A549 (cell line): ENCODE data around the gene CFAP68. TPM values are rescaled to one million over a fixed set of nuclear protein-coding genes. Genes with fewer than 3 reads are reported as not detected.

Experiments used
- ATAC-seq, 2 experiments: fragments of 200-7000 bp in 1 of 2; fragments of >200 bp in 1 of 2; cut with Nextera tagmentation in 1 of 2; cut with Tn5 transposase in 1 of 2; 3 replicates each; pipeline versions ENCODE4 v1.8.0 to v1.9.1; 2018 to 2020; ENCODE audit warnings: mild to moderate bottlenecking in 1 of 2, moderate library complexity in 1 of 2
- CTCF ChIA-PET: fragments of 300-600 bp; sonication (Branson Sonifier 250); formaldehyde crosslinking; extraction: SDS; loops from one replicate; lab custom pipeline; 2021; ENCODE audit warnings: antibody characterized with exemption, inconsistent platforms; lab: Yijun Ruan, JAX
- POLR2A ChIA-PET: fragments of 350-600 bp; formaldehyde crosslinking; extraction: SDS; loops from one replicate; lab custom pipeline; 2021; ENCODE audit warnings: antibody characterized with exemption, inconsistent platforms; lab: Yijun Ruan, JAX
- DNase-seq, 2 experiments: peaks; one replicate each; pipeline versions ENCODE4 v3.0.0 to v3.0.0-alpha.2; 2011 to 2016; ENCODE audit warnings: low read depth in 1 of 2, low spot score in 1 of 2
- FAIRE-seq: peaks from 2 replicates; lab custom pipeline; 2011; peaks lifted over from hg19 to GRCh38; lab: Jason Lieb, UNC
- H3K27ac ChIP-seq, 2 experiments: fragments of >200 bp; sonication (Bioruptor Twin); formaldehyde crosslinking; 3 replicates each; pipeline ENCODE4 v1.5.1; 2016 to 2017
- H3K4me1 ChIP-seq: fragments of >200 bp; sonication (Bioruptor Twin); formaldehyde crosslinking; 3 replicates; pipeline ENCODE4 v1.6.1; 2016
- H3K4me2 ChIP-seq: fragments of >200 bp; sonication (Bioruptor Twin); formaldehyde crosslinking; 3 replicates; pipeline ENCODE4 v1.6.1; 2016
- H3K4me3 ChIP-seq: fragments of >200 bp; sonication (Bioruptor Twin); formaldehyde crosslinking; 3 replicates; pipeline ENCODE4 v1.5.1; 2016
- H3K9me3 ChIP-seq: fragments of >200 bp; sonication (Bioruptor Twin); formaldehyde crosslinking; 3 replicates; pipeline ENCODE4 v1.6.1; 2016
- CBX8 ChIP-seq: fragments of 200-600 bp; sonication (generic); IDR thresholded peaks from 2 replicates; pipeline ENCODE4 v1.6.1; 2016
- CHD4 ChIP-seq: fragments of 200-600 bp; sonication (generic); IDR thresholded peaks from 2 replicates; pipeline ENCODE4 v1.6.1; 2016; ENCODE audit warnings: antibody characterized with exemption, mild to moderate bottlenecking, borderline replicate concordance
- FOXS1 ChIP-seq: fragments of 250-450 bp; sonication (Bioruptor Pico); IDR thresholded peaks from 2 replicates; pipeline ENCODE4 v1.5.0; 2020; ENCODE audit warnings: mild to moderate bottlenecking, moderate library complexity
- HEYL ChIP-seq: fragments of 250-450 bp; sonication (Bioruptor Pico); IDR thresholded peaks from 2 replicates; pipeline ENCODE4 v1.8.0; 2021; ENCODE audit warnings: mild to moderate bottlenecking, moderate library complexity
- HOXA7 ChIP-seq: fragments of 250-450 bp; sonication (Bioruptor Pico); IDR thresholded peaks from 2 replicates; pipeline ENCODE4 v1.5.0; 2020; ENCODE audit warnings: mild to moderate bottlenecking, moderate library complexity
- KDM1A ChIP-seq: fragments of 200-600 bp; sonication (generic); IDR thresholded peaks from 2 replicates; pipeline ENCODE4 v1.6.1; 2016; ENCODE audit warnings: low read depth, mild to moderate bottlenecking
- NFE2L2 ChIP-seq: fragments of 150-350 bp; conservative IDR thresholded peaks from 2 replicates; pipeline ENCODE4 v1.6.1; 2014; ENCODE audit warnings: low read length
- NPAS2 ChIP-seq: fragments of 250-450 bp; sonication (Bioruptor Pico); IDR thresholded peaks from 2 replicates; pipeline ENCODE4 v1.8.0; 2022; ENCODE audit warnings: mild to moderate bottlenecking, moderate library complexity, borderline replicate concordance
- POLR2A ChIP-seq: IDR thresholded peaks from 2 replicates; pipeline ENCODE4 v1.6.1; 2012; ENCODE audit warnings: mild to moderate bottlenecking, low read length
- RAD21 ChIP-seq, 2 experiments: fragments of >200 bp in 1 of 2; sonication (Bioruptor Twin) in 1 of 2; formaldehyde crosslinking in 1 of 2; IDR thresholded peaks in 1 of 2; conservative IDR thresholded peaks in 1 of 2; 2 replicates in 1 of 2; 3 replicates in 1 of 2; pipeline ENCODE4 v1.6.1; 2012 to 2018; ENCODE audit warnings: inconsistent platforms in 1 of 2
- RCOR1 ChIP-seq: fragments of 150-350 bp; IDR thresholded peaks from 2 replicates; pipeline ENCODE4 v1.6.1; 2014; ENCODE audit warnings: antibody characterized with exemption, low read length, low read depth
- SREBF2 ChIP-seq: fragments of 450-650 bp; IDR thresholded peaks from 2 replicates; pipeline ENCODE4 v1.6.1; 2014; ENCODE audit warnings: mild to moderate bottlenecking, moderate library complexity
- TFCP2L1 ChIP-seq: fragments of 250-450 bp; sonication (Bioruptor Pico); IDR thresholded peaks from 2 replicates; pipeline ENCODE4 v1.5.0; 2021; ENCODE audit warnings: mild to moderate bottlenecking
- ZFP36 ChIP-seq: fragments of 450-650 bp; IDR thresholded peaks from 2 replicates; pipeline ENCODE4 v1.6.1; 2014; ENCODE audit warnings: borderline replicate concordance; ENCODE audit not compliant: partially characterized antibody
- WGBS: methylation state at CpG from one replicate; pipeline ENCODE4 v1.1.6; 2017; ENCODE audit errors: missing lambda C conversion rate; 5-methylcytosine and 5-hydroxymethylcytosine counted together
- polyA plus RNA-seq, 4 experiments: library from polyadenylated mRNA; depleted of rRNA in 3 of 4; stranded (reverse); fragments of >200 nt; fragmentation: RNase III in 1 of 4; extraction: RNeasy Plus Mini Kit Qiagen cat#74134 plus additional on column Dnase treatment in 1 of 4; gene quantifications; 2 replicates in 3 of 4; 3 replicates in 1 of 4; pipeline ENCODE4 v1.2.3, GENCODE V29; 2011 to 2017
- TF ChIP-seq, protein P1 (sequence below): IDR thresholded peaks from 2 replicates; pipeline ENCODE4 v1.6.1; 2012
- TF ChIP-seq, protein P2 (sequence below): fragments of 250-450 bp; sonication (Bioruptor Pico); IDR thresholded peaks from 2 replicates; pipeline ENCODE4 v1.5.0; 2021; ENCODE audit warnings: mild to moderate bottlenecking, moderate library complexity, borderline replicate concordance
- TF ChIP-seq, protein P3 (sequence below): fragments of >200 bp; sonication (Bioruptor Twin); formaldehyde crosslinking; IDR thresholded peaks from 2 replicates; pipeline ENCODE4 v1.6.1; 2016
- TF ChIP-seq, protein P4 (sequence below): fragments of 200-600 bp; sonication (generic); IDR thresholded peaks from 2 replicates; pipeline ENCODE4 v1.6.1; 2016; ENCODE audit warnings: antibody characterized with exemption, mild to moderate bottlenecking, moderate library complexity
- TF ChIP-seq, protein P5 (sequence below): fragments of >200 bp; sonication (Bioruptor Twin); formaldehyde crosslinking; IDR thresholded peaks from 3 replicates; pipeline ENCODE4 v1.5.1; 2016

The CFAP68 gene
- polyA plus RNA-seq, 2 of the 4 experiments (the other 2 are of a cell fraction): 36.3 to 59.7 TPM

DNA sequence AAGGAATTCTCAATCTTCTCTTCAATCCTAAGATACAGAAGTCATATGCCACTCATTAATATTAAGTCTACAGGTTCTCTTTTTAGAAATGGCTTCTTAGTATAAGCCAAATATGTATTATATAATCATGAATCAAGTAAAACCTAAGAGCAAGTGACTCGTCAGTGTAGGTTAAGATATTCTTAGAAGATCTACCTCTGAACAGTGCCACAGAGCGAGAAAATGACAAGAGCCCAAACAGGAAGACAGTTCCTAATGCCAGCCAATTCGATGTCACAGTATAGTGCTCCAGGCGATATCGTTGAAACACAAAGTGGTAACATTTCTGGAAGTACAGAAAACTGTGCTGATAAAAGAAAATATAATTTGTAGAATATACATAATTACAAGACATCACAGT is 41.3 kb upstream of the CFAP68 start:
- WGBS: 90% methylated on average over 5 of the region's 5 CpGs
- Histone ChIP-seq H3K27ac (no peak overlapping the region), H3K4me1 (no peaks in the 10 kb centered on the region; the same call in 2 of the 3 replicates), H3K4me3 (no peak overlapping the region), H3K9me3 (no peaks in the 10 kb centered on the region)
- ChIA-PET CTCF (interaction anchor here (0.9 kb wide), 1 partner anchor 14 kb away, joined by 3 read pairs; no protein-coding TSS in a partner anchor), POLR2A (no interaction called here)
- ATAC-seq: no peak
- FAIRE-seq: no peak
- TF ChIP-seq, protein P1, sequence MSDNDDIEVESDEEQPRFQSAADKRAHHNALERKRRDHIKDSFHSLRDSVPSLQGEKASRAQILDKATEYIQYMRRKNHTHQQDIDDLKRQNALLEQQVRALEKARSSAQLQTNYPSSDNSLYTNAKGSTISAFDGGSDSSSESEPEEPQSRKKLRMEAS: no peak
- TF ChIP-seq FOXS1 (no peak), SREBF2 (no peak), CHD4 (no peak), NPAS2 (CRISPR knock-in tag) (no peak), HEYL (CRISPR knock-in tag) (no peak), RCOR1 (no peak), NFE2L2 (no peak), POLR2A (no peak)
- TF ChIP-seq, protein P2, sequence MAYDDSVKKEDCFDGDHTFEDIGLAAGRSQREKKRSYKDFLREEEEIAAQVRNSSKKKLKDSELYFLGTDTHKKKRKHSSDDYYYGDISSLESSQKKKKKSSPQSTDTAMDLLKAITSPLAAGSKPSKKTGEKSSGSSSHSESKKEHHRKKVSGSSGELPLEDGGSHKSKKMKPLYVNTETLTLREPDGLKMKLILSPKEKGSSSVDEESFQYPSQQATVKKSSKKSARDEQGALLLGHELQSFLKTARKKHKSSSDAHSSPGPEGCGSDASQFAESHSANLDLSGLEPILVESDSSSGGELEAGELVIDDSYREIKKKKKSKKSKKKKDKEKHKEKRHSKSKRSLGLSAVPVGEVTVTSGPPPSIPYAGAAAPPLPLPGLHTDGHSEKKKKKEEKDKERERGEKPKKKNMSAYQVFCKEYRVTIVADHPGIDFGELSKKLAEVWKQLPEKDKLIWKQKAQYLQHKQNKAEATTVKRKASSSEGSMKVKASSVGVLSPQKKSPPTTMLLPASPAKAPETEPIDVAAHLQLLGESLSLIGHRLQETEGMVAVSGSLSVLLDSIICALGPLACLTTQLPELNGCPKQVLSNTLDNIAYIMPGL (CRISPR knock-in tag): no peak
- TF ChIP-seq, protein P3, sequence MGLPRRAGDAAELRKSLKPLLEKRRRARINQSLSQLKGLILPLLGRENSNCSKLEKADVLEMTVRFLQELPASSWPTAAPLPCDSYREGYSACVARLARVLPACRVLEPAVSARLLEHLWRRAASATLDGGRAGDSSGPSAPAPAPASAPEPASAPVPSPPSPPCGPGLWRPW: no peak
- TF ChIP-seq, protein P4, sequence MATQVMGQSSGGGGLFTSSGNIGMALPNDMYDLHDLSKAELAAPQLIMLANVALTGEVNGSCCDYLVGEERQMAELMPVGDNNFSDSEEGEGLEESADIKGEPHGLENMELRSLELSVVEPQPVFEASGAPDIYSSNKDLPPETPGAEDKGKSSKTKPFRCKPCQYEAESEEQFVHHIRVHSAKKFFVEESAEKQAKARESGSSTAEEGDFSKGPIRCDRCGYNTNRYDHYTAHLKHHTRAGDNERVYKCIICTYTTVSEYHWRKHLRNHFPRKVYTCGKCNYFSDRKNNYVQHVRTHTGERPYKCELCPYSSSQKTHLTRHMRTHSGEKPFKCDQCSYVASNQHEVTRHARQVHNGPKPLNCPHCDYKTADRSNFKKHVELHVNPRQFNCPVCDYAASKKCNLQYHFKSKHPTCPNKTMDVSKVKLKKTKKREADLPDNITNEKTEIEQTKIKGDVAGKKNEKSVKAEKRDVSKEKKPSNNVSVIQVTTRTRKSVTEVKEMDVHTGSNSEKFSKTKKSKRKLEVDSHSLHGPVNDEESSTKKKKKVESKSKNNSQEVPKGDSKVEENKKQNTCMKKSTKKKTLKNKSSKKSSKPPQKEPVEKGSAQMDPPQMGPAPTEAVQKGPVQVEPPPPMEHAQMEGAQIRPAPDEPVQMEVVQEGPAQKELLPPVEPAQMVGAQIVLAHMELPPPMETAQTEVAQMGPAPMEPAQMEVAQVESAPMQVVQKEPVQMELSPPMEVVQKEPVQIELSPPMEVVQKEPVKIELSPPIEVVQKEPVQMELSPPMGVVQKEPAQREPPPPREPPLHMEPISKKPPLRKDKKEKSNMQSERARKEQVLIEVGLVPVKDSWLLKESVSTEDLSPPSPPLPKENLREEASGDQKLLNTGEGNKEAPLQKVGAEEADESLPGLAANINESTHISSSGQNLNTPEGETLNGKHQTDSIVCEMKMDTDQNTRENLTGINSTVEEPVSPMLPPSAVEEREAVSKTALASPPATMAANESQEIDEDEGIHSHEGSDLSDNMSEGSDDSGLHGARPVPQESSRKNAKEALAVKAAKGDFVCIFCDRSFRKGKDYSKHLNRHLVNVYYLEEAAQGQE: no peak
- TF ChIP-seq, protein P5, sequence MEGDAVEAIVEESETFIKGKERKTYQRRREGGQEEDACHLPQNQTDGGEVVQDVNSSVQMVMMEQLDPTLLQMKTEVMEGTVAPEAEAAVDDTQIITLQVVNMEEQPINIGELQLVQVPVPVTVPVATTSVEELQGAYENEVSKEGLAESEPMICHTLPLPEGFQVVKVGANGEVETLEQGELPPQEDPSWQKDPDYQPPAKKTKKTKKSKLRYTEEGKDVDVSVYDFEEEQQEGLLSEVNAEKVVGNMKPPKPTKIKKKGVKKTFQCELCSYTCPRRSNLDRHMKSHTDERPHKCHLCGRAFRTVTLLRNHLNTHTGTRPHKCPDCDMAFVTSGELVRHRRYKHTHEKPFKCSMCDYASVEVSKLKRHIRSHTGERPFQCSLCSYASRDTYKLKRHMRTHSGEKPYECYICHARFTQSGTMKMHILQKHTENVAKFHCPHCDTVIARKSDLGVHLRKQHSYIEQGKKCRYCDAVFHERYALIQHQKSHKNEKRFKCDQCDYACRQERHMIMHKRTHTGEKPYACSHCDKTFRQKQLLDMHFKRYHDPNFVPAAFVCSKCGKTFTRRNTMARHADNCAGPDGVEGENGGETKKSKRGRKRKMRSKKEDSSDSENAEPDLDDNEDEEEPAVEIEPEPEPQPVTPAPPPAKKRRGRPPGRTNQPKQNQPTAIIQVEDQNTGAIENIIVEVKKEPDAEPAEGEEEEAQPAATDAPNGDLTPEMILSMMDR: no peak
- TF ChIP-seq, all 56 proteins: peak for 0
- H3K4me2 ChIP-seq: no peak overlapping the region
- DNase-seq: no peak

DNA sequence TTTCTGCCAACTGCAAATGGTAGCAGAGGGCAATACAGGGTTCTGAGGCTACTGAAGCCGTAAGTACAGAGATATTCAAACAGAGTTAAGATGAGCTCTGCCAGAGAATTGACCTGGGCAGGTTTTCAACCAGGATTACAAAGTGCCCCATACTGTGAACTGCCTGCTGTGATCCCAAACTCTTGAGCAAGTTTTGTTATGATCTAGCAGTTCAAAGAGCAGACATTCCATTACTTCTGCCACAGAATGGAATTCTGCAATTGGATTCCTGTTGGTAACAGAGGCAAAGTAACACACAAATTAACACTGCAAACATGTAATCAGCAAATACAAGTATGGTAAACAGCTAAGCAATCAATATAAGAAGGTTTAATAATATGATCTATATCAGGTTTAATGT is 39.2 kb upstream of the CFAP68 start:
- CTCF ChIA-PET: interaction anchor here (1.7 to 2.3 kb wide), 2 partner anchors 63 to 238 kb away, joined by 4 to 12 read pairs; partner anchors contain the start of gene SIK2
- Histone ChIP-seq H3K4me2 (no peak overlapping the region), H3K4me3 (no peak overlapping the region), H3K4me1 (no peaks in the 10 kb centered on the region; the same call in 2 of the 3 replicates), H3K27ac (no peak overlapping the region), H3K9me3 (no peaks in the 10 kb centered on the region)
- no peak for TF ChIP-seq ZFP36
- TF ChIP-seq CHD4: no peak
- TF ChIP-seq HOXA7 (CRISPR knock-in tag): no peak
- no peak for TF ChIP-seq NFE2L2
- no peak for TF ChIP-seq CBX8
- TF ChIP-seq, protein P5: no peak
- TF ChIP-seq POLR2A: no peak
- TF ChIP-seq TFCP2L1 (CRISPR knock-in tag): no peak
- TF ChIP-seq RAD21 (conservative IDR thresholded peaks at IDR 0.05 in 1 of 2, IDR thresholded peaks at IDR 0.05 in 1 of 2): no peak
- TF ChIP-seq KDM1A: no peak
- POLR2A ChIA-PET: no interaction called here
- ATAC-seq (no peak), DNase-seq (no peak), FAIRE-seq (no peak)
- WGBS: 83% methylated on average over 1 of the region's 1 CpG
